M059J (cell line): ENCODE results near the gene SZRD1. TPM values are rescaled to one million over a fixed set of nuclear protein-coding genes. Genes with fewer than 3 reads are reported as not detected.

Experiments used
- DNase-seq: peaks from one replicate; pipeline ENCODE4 v3.0.0-alpha.2; 2012; ENCODE audit warnings: low read depth
- total RNA-seq: library from RNA; depleted of rRNA; stranded (reverse); fragments of >200 nt; shearing (Covaris generic); gene quantifications from 2 replicates; pipeline ENCODE4 v1.2.3, GENCODE V29; 2014

SZRD1 gene
- total RNA-seq, 1 experiment from 2014 or later, result 125 TPM

- DNase-seq, result peak; percentile 86
Measured at GRCh38 chr1:16367258-16367967, 371 bp downstream of the SZRD1 start.

DNA sequence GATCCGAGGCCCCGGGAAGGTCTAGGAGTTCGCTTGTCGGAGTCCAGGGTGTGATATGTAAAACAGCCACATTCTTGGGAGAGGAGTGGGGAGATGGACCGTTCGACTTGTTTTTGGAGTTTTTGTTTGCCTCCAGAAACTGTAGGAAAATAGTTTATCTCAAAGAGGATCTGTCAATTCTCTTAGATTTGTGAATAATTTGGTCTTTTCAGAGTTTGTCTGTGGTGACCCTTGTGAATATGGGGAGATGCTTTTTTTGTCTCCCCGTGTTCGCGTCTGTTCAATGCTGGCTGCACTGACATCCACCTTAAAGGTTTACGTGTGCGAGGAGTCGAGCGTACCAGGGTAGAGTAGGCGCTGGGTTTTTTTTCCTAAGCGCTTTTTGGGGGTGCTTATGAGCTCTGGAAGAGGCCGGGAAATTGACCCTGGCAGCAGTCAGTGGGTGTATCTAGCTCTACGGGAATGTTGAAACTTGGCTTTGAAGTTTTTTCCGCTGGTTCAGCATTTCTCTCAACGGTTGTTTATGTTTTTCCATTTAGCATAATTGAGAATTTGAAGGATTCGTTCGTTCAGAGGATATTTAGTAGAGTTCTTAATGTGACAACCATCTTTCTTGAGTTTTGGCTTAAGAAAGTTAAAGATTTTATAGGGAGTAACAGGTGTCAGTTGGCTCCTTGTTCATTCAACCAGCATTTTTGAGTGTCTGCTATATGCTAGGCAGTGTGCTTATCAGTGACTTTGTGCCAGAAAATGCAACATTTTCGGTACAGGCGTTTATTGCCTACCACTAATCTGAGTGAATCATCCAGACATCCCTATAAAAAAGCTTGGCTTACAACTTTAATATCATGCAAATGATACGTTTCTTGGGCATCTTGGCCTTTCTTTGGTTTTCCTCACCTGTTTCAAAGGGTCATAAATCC, 1.2 kb downstream of the SZRD1 start:
- DNase-seq, result peak; percentile 81

- no peak for DNase-seq
Measured at GRCh38 chr1:16369821-16370220, 2.8 kb downstream of the SZRD1 start.

- peak; percentile 80 for DNase-seq
Measured at GRCh38 chr1:16371725-16372124, 4.7 kb downstream of the SZRD1 start.

GRCh38 chr1:16372535-16373285, 5.7 kb downstream of the SZRD1 start:
- DNase-seq, result no peak

- peak; percentile 7 for DNase-seq
Measured at GRCh38 chr1:16374266-16374665, 7.2 kb downstream of the SZRD1 start.

DNA sequence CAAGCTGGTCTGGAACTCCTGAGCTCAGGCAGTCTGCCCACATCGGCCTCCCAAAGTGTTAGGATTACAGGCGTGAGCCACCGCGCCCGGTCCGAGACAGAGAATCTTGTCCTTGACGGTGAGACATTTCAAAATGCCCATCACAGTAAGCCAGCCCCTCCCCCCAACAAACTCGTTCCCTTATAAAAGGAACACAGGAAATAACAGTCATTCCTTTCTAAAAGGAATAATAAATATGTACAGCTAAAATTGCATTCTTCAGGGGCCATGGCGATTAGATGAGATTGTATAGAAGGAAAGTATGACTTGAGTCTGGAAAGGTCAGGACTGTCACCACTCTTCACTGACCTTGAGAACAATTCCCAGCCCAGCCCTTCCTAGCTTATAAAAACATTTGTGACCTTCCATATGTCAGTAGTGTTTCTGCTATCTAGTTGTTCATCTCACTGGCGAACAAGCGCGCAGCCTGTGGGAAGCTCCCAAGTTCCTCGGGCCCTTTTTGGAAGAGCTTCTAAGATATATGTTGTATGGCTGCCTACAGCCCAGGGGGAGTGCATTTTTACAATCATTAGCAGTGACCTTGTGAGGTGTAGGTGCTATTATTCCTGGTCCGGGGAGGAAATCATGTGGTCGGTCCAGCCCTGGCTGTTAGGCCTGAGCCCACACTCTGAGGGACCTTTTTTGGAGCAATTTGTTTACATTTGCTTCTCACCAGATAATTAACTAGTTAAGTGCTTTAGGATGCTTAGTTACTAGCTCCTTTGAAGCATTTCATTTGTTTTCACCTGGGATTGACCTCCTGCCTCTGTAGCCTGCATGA, 8.7 kb downstream of the SZRD1 start:
- peak; percentile 75 for DNase-seq

DNA sequence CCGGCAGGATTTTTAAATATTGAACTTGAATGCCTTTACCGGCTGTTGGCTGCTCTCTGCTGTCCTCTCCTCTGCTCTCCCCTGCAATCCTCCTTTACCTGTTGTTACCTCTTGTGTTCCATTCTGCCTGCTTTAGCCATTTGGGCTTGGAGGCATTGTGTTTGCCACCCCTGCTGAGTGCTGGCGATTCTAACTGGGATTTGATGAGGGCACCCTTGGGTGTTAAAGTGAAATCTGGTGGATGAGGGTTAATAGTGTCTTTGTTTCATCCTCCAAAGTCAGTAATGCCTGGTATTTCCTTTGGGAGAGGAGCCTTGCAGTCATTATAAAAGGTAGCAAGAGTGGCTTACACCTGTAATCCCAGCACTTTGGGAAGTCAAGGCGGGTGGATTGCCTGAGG, 9.9 kb downstream of the SZRD1 start:
- no peak for DNase-seq

- DNase-seq, result no peak
Measured at GRCh38 chr1:16378443-16378842, 11.4 kb downstream of the SZRD1 start.

DNA sequence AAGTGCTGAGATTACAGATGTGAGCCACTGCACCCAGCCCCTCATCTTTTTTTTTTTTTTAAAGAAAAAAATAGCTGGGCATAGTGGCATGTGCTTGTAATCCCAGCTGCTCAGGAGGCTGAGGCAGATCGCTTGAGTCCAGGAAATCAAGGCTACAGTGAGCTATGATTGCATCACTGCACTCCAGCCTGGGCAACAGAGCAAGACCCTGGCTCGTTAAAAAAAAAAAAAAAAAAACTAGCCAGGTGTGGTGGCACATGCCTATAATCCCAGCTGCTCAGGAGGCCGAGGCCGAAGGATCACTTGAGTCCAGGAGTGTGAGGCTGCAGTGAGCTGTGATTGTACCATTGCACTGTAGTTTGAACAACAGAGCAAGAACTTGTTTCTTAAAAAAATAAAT, 13.8 kb downstream of the SZRD1 start:
- DNase-seq, result no peak

- peak; percentile 34 for DNase-seq
Measured at GRCh38 chr1:16383888-16384287, 16.8 kb downstream of the SZRD1 start.

DNA sequence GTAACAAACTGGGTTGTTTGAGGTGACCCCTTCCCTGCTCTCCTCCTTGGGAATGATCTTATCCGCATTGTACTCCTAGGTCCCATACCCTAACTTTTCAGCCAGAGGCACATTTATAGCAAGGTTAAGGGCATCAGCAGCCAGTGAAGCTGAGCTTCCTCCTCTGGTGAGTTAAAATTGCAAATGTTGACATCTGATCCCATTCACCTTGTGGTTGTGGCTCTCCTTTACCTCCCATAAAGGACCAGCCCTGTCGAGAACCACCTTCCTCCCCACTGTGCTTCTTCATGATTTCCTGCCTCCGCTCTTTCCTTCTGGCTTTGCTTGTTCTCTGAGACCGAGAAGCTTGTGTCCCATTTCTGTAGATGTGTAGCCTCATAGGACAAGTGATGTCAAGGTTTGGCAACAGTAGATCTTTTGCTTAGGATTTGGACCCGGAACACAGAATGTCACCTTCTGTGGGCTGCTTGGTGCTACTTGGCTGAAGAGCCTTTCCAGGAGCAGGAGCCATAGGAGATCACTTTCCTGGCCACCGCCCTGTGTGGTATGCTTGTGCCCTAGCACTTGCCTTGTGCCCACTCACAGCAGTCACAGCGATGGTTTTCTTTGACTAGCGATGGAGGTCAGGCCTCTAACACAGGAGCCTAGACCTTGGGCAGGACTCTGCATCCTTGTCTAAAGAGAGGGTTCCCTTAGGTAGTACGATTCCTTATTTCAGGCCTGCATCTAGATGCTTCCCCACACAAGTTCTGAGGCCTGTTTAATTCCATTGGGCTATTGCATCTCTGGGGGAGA, 18.8 kb downstream of the SZRD1 start:
- no peak for DNase-seq

DNA sequence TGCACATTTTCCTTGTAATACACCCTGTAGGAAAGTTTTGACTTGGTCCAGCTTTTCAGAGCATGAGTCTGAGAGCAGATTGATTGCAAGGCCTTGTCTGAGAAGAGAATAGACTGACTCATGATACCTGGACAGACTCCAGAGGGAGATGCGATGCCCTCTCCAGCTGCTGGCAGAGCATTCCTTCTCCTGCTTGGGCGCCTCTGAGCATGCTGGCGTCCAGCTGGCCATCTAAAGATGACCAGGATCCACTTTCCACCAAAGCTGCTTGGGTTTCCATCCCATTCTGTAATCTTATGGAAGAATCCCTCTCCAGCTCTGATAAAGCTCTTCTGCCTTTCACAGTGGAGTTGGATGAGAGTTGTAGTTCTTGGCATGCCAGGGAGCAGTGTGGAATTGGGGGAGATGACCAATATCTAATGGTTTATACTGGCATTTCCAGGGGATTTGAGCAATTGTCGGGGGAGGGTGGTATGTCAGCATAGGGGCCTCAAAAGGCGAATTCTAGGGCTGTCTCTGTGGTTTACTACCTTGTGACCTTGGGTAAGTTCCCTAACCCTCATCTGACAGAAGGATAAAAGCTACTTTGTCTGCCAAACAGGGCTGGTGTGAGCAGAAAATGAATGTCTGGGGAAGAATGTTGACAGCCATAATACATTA, 19.5 kb downstream of the SZRD1 start:
- DNase-seq, result peak; percentile 94

- DNase-seq, result no peak
Measured at GRCh38 chr1:16387201-16388188, 20.5 kb downstream of the SZRD1 start.

- DNase-seq, result no peak
Measured at GRCh38 chr1:16391411-16391810, 24.4 kb downstream of the SZRD1 start.

- DNase-seq, result no peak
Measured at GRCh38 chr1:16392740-16393569, 25.9 kb downstream of the SZRD1 start.

DNA sequence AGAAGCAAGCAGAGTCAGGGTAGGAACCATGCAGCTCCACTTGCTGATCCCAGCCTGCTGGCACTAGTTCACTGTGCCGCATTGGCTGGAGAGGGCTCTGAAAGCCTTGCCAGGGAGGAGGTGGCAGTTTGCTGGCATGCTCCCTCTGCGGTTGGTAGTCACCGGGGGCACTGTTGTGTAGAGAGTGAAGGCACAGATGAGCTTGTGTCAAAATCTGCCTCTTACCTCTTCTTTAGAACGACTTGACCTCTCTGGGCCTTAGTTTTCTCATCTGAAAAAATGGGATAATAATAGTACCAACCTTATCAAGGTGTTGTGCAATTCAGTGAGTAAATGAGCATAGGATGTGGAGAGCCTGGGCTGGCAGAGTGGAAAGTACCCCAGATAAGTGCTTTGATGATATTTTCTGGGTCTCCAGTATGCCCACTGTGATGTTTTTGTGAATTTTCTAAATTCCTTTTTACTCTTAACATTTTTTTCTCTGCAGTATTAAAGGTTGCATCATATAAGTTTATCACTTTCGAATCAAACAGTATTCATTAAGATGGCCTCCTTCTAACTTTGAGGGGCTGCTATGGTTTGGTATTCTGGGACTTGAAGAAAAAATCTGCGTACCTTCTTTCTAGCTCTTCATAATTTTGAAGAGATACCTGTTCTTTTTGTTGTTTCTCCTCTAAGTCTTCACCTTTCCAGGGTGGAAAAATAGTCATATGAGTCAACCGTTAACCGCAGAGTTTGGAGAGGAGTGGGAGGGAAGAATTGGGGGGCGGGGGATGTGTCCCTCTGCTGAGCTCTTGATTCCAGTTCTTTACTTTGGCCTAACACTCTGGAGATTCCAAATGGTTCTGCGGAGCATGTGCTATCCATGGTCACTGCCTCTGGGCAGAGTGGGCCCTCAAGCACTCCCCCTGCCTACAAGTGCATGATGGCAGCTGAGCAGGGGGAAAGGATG, 26.8 kb downstream of the SZRD1 start:
- no peak for DNase-seq
